B cell (primary cell): ENCODE measurements around the gene AOC2. TPM values are rescaled to one million over a fixed set of nuclear protein-coding genes. Genes with fewer than 3 reads are reported as not detected.

Source experiments
- ATAC-seq: fragments of 200-7000 bp; cut with Tn5 transposase; one replicate; pipeline ENCODE4 v1.10.0; 2021; ENCODE audit warnings: low read depth, mild to moderate bottlenecking, moderate number of reproducible peaks, moderate library complexity
- CTCF ChIA-PET: fragments of 350-600 bp; sonication (Branson Sonifier 250); formaldehyde crosslinking; loops from one replicate; lab custom pipeline; 2021; ENCODE audit warnings: antibody characterized with exemption, inconsistent platforms; lab: Charles Lee
- POLR2A ChIA-PET: fragments of 350-600 bp; sonication (Branson Sonifier 250); formaldehyde crosslinking; loops from one replicate; lab custom pipeline; 2021; ENCODE audit warnings: antibody characterized with exemption; lab: Charles Lee
- DNase-seq: peaks from one replicate; pipeline ENCODE4 v3.0.0; 2013
- H2AFZ ChIP-seq: 2 replicates; pipeline ENCODE4 v1.6.1; 2012; ENCODE audit warnings: mild to moderate bottlenecking, low read depth, low read length; ENCODE audit not compliant: insufficient read depth, poor library complexity, severe bottlenecking
- H3K27ac ChIP-seq, 2 donors: 1 replicate in 1 of 2; 2 replicates in 1 of 2; pipeline ENCODE4 v1.5.1; 2012 to 2013; ENCODE audit warnings: low read length in 2 of 2, mild to moderate bottlenecking in 2 of 2, moderate library complexity in 1 of 2
- H3K27me3 ChIP-seq, 4 experiments: fragments of 200-600 bp in 1 of 4; sonication (generic) in 1 of 4; replicated peaks in 1 of 4; 1 replicate in 2 of 4; 2 replicates in 2 of 4; pipeline versions ENCODE4 v1.6.1 to v1.7.0; 2013 to 2016; ENCODE audit warnings: low read length in 3 of 4, mild to moderate bottlenecking in 2 of 4, mixed read lengths in 1 of 4, moderate library complexity in 1 of 4; ENCODE audit not compliant: insufficient read depth in 4 of 4, control insufficient read depth in 3 of 4; ENCODE audit errors: control extremely low read depth in 1 of 4
- H3K36me3 ChIP-seq, 2 experiments: replicated peaks in 1 of 2; 1 replicate in 1 of 2; 2 replicates in 1 of 2; pipeline versions ENCODE4 v1.6.1 to v1.7.1; 2013; ENCODE audit warnings: low read length in 1 of 2; ENCODE audit not compliant: insufficient read depth in 2 of 2, control insufficient read depth in 1 of 2; ENCODE audit errors: control extremely low read depth in 1 of 2, extremely low read depth in 1 of 2
- H3K4me1 ChIP-seq, 2 donors: fragments of 200-600 bp in 1 of 2; sonication (generic) in 1 of 2; 1 replicate in 1 of 2; 2 replicates in 1 of 2; pipeline versions ENCODE4 v1.5.1 to v1.6.1; 2013 to 2017; ENCODE audit warnings: low read length in 2 of 2; ENCODE audit not compliant: control insufficient read depth in 2 of 2, insufficient read depth in 2 of 2
- H3K4me2 ChIP-seq: replicated peaks from 2 replicates; pipeline ENCODE3; 2012; ENCODE audit warnings: mild to moderate bottlenecking, low read depth, low read length; ENCODE audit not compliant: poor library complexity, severe bottlenecking
- H3K4me3 ChIP-seq, 5 experiments: fragments of 200-600 bp in 1 of 5; sonication (generic) in 1 of 5; 1 replicate in 3 of 5; 2 replicates in 2 of 5; pipeline versions ENCODE4 v1.5.1 to v1.7.0; 2011 to 2016; ENCODE audit warnings: low read length in 4 of 5, mild to moderate bottlenecking in 4 of 5, low read depth in 2 of 5, control low read depth in 1 of 5, moderate library complexity in 1 of 5; ENCODE audit not compliant: insufficient read depth in 1 of 5; ENCODE audit errors: control extremely low read depth in 1 of 5, extremely low read depth in 1 of 5
- H3K79me2 ChIP-seq: fragments of 200-600 bp; sonication (generic); one replicate; pipeline ENCODE4 v1.6.0; 2016; ENCODE audit warnings: low read length; ENCODE audit not compliant: control insufficient read depth, insufficient read depth
- H3K9ac ChIP-seq: fragments of 200-600 bp; sonication (generic); 2 replicates; pipeline ENCODE4 v1.6.1; 2017; ENCODE audit warnings: mild to moderate bottlenecking, low read length, moderate library complexity
- H3K9me3 ChIP-seq, 3 donors: one replicate each; pipeline versions ENCODE4 v1.6.1 to v1.7.1; 2013; ENCODE audit warnings: low read length in 2 of 3; ENCODE audit not compliant: control insufficient read depth in 2 of 3, insufficient read depth in 1 of 3; ENCODE audit errors: control extremely low read depth in 1 of 3
- H4K20me1 ChIP-seq: 2 replicates; pipeline ENCODE4 v1.6.0; 2012; ENCODE audit warnings: mild to moderate bottlenecking, low read length; ENCODE audit not compliant: insufficient read depth, control insufficient read depth, poor library complexity, severe bottlenecking
- H3K27ac Mint-ChIP-seq: one replicate; pipeline ENCODE4 v1.8.0; 2021; ENCODE audit warnings: mixed read lengths
- H3K27me3 Mint-ChIP-seq: one replicate; pipeline ENCODE4 v1.8.0; 2021; ENCODE audit warnings: mixed read lengths
- H3K4me1 Mint-ChIP-seq: one replicate; pipeline ENCODE4 v1.8.0; 2021; ENCODE audit warnings: mixed read lengths
- H3K4me3 Mint-ChIP-seq: one replicate; pipeline ENCODE4 v1.8.0; 2021; ENCODE audit warnings: mixed read lengths
- H3K9me3 Mint-ChIP-seq: one replicate; pipeline ENCODE4 v1.8.0; 2022; ENCODE audit warnings: mixed read lengths; ENCODE audit not compliant: insufficient read depth
- CTCF ChIP-seq: fragments of 200-600 bp; IDR thresholded peaks from one replicate; pipeline ENCODE4 v1.8.0; 2022; ENCODE audit warnings: antibody characterized with exemption, mild to moderate bottlenecking
- EZH2 ChIP-seq: IDR thresholded peaks from 2 replicates; pipeline ENCODE4 v1.6.1; 2012; ENCODE audit warnings: borderline replicate concordance, low read depth, mild to moderate bottlenecking, moderate library complexity, low read length; ENCODE audit not compliant: insufficient read depth, poor library complexity, severe bottlenecking
- WGBS: methylation state at CpG from one replicate; pipeline ENCODE4 v1.1.5; 2013; ENCODE audit warnings: missing lambda C conversion rate; ENCODE audit not compliant: insufficient coverage; 5-methylcytosine and 5-hydroxymethylcytosine counted together
- intact Hi-C: fragments of 100-400 bp; cut with micrococcal nuclease; formaldehyde crosslinking; loops from one replicate; pipeline ENCODE4 v1.10.0; 2022
- polyA plus RNA-seq: library from polyadenylated mRNA; depleted of rRNA; stranded (reverse); fragments of >200 nt; gene quantifications from 2 replicates; pipeline ENCODE4 v1.2.3, GENCODE V29; 2012
- total RNA-seq, 2 donors: library from RNA; stranded (reverse); fragments of 120-200 nt in 1 of 2; gene quantifications; 1 replicate in 1 of 2; 2 replicates in 1 of 2; pipeline versions ENCODE4 v1.2.3 to v1.2.4, GENCODE V29; 2013 to 2022

The AOC2 gene
- total and polyA plus RNA-seq, 2 donors (not counting 1 experiment from before 2014, with no cell fraction given): 1.9 to 3.8 TPM

GRCh38 chr17:42878123-42878880, 33.9 kb downstream of the AOC2 start:
- intact Hi-C loops: no loop called here
- no peak overlapping the region for H3K4me3 ChIP-seq
- TF ChIP-seq EZH2 (no peak), CTCF (no peak)
- H3K27me3 Mint-ChIP-seq: peaks cover 27% of the 10 kb centered on the region
- H3K4me3 Mint-ChIP-seq: no peak overlapping the region
- 73% methylated on average over 11 of the region's 13 CpGs for WGBS
- ATAC-seq (no peak), DNase-seq (no peak)
- POLR2A ChIA-PET: no interaction called here
- H3K27ac Mint-ChIP-seq: no peak overlapping the region
- H3K36me3 ChIP-seq: no peaks in the 10 kb centered on the region
- no peak overlapping the region for H3K4me2 ChIP-seq
- H3K9me3 Mint-ChIP-seq: no peaks in the 10 kb centered on the region
- CTCF ChIA-PET: no interaction called here
- H3K27me3 ChIP-seq: peaks cover 0 to 6% (median 0%) of the 10 kb centered on the region in 4 experiments
- no peaks in the 10 kb centered on the region for H4K20me1 ChIP-seq
- no peaks in the 10 kb centered on the region for H3K4me1 Mint-ChIP-seq
- H2AFZ ChIP-seq: no peak overlapping the region
- no peaks in the 10 kb centered on the region for H3K4me1 ChIP-seq
- no peaks in the 10 kb centered on the region for H3K9me3 ChIP-seq
- H3K79me2 ChIP-seq: no peaks in the 10 kb centered on the region
- H3K9ac ChIP-seq: no peak overlapping the region
- H3K27ac ChIP-seq: no peak overlapping the region

GRCh38 chr17:42878924-42879595, 34.7 kb downstream of the AOC2 start:
- Mint-ChIP-seq H3K9me3 (no peaks in the 10 kb centered on the region), H3K27ac (no peak overlapping the region), H3K4me3 (no peak overlapping the region), H3K4me1 (no peaks in the 10 kb centered on the region), H3K27me3 (peaks cover 25% of the 10 kb centered on the region)
- TF ChIP-seq EZH2: no peak
- no peak for TF ChIP-seq CTCF
- H3K4me3 ChIP-seq: no peak overlapping the region
- no peaks in the 10 kb centered on the region for H3K4me1 ChIP-seq
- ChIA-PET CTCF (no interaction called here), POLR2A (no interaction called here)
- WGBS: 94% methylated on average over 6 of the region's 8 CpGs
- ATAC-seq (no peak), DNase-seq (no peak)
- peaks cover 0 to 6% (median 0%) of the 10 kb centered on the region in 4 experiments for H3K27me3 ChIP-seq
- no peaks in the 10 kb centered on the region for H3K36me3 ChIP-seq
- no peaks in the 10 kb centered on the region for H3K79me2 ChIP-seq
- no peaks in the 10 kb centered on the region for H4K20me1 ChIP-seq
- H3K9me3 ChIP-seq: no peaks in the 10 kb centered on the region
- no peak overlapping the region for H2AFZ ChIP-seq
- intact Hi-C loops: no loop called here
- H3K27ac ChIP-seq: no peak overlapping the region
- no peak overlapping the region for H3K9ac ChIP-seq
- H3K4me2 ChIP-seq: no peak overlapping the region
